HG02981 (cell line): ENCODE data around the gene RGS6.
"Not testable (repeated sequence)": the region's sequence is repeated elsewhere in the genome, so short reads cannot be mapped to it uniquely, and the experiment has no call there.

Experiments
- ATAC-seq: cut with Tn5 transposase; IDR thresholded peaks from one replicate; pipeline ENCODE4 v1.9.1; 2021; ENCODE audit warnings: mild to moderate bottlenecking, moderate library complexity; ENCODE audit not compliant: unreplicated experiment

RGS6 gene

GRCh38 chr14:71932229-71932981 is at the start of gene RGS6:
Gene RGS6, plus strand, starts transcription at chr14:71932429.
- no peak for ATAC-seq

- no peak for ATAC-seq
Observed at GRCh38 chr14:71883094-71883493, 49.1 kb upstream of the RGS6 start.

- ATAC-seq, result no peak
Observed at GRCh38 chr14:71885301-71885700, 46.9 kb upstream of the RGS6 start.

- not testable (repeated sequence) for ATAC-seq
Observed at GRCh38 chr14:71887802-71888201, 44.4 kb upstream of the RGS6 start.

- ATAC-seq, result no peak
Observed at GRCh38 chr14:71890541-71890940, 41.7 kb upstream of the RGS6 start.

- ATAC-seq, result no peak
Observed at GRCh38 chr14:71891185-71891584, 41.0 kb upstream of the RGS6 start.

GRCh38 chr14:71891970-71892369 is 40.3 kb upstream of the RGS6 start:
- ATAC-seq, result no peak

GRCh38 chr14:71905031-71905430 is 27.2 kb upstream of the RGS6 start:
- ATAC-seq, result no peak

GRCh38 chr14:71905860-71906259 is 26.4 kb upstream of the RGS6 start:
- ATAC-seq, result no peak

GRCh38 chr14:71907793-71908515 is 24.3 kb upstream of the RGS6 start:
- no peak for ATAC-seq

- no peak for ATAC-seq
Observed at GRCh38 chr14:71911669-71912068, 20.6 kb upstream of the RGS6 start.

GRCh38 chr14:71913342-71913741 is 18.9 kb upstream of the RGS6 start:
- ATAC-seq, result no peak

GRCh38 chr14:71918955-71919354 is 13.3 kb upstream of the RGS6 start:
- ATAC-seq, result no peak

GRCh38 chr14:71923513-71923912 is 8.7 kb upstream of the RGS6 start:
- no peak for ATAC-seq

GRCh38 chr14:71931492-71932228 is 569 bp upstream of the RGS6 start:
- no peak for ATAC-seq

GRCh38 chr14:71933001-71933587 is 865 bp downstream of the RGS6 start:
- ATAC-seq, result no peak

- ATAC-seq, result not testable (repeated sequence)
Observed at GRCh38 chr14:71938273-71938672, 6.0 kb downstream of the RGS6 start.

GRCh38 chr14:71939344-71939743 is 7.1 kb downstream of the RGS6 start:
- ATAC-seq, result not testable (repeated sequence)

GRCh38 chr14:71940500-71940899 is 8.3 kb downstream of the RGS6 start:
- not testable (repeated sequence) for ATAC-seq

- ATAC-seq, result not testable (repeated sequence)
Observed at GRCh38 chr14:71941616-71942015, 9.4 kb downstream of the RGS6 start.
